Left ventricle myocardium inferior (tissue), 1 donor: ENCODE measurements around the gene PDE8A. TPM values are rescaled to one million over a fixed set of nuclear protein-coding genes. Genes with fewer than 3 reads are reported as not detected.
A peak's percentile ranks its signal among the peaks of the same experiment; 100 is the strongest.

Experiments used
- DNase-seq: peaks from one replicate; pipeline ENCODE4 v3.0.0-alpha.2; 2020
- H3K27ac ChIP-seq: fragments of 200-600 bp; replicated peaks from 2 replicates; pipeline ENCODE4 v1.8.0; 2021
- H3K27me3 ChIP-seq: fragments of 200-600 bp; 2 replicates; pipeline ENCODE4 v1.8.0; 2021; ENCODE audit warnings: low read depth
- H3K36me3 ChIP-seq: fragments of 200-600 bp; 2 replicates; pipeline ENCODE4 v1.8.0; 2021
- H3K4me1 ChIP-seq: fragments of 200-600 bp; 2 replicates; pipeline ENCODE4 v1.8.0; 2021
- H3K4me3 ChIP-seq: fragments of 200-600 bp; 2 replicates; pipeline ENCODE4 v1.8.0; 2021; ENCODE audit warnings: mild to moderate bottlenecking, moderate library complexity
- H3K9me3 ChIP-seq: fragments of 200-600 bp; replicated peaks from 2 replicates; pipeline ENCODE4 v1.8.0; 2021
- CTCF ChIP-seq: fragments of 200-600 bp; IDR thresholded peaks from 2 replicates; pipeline ENCODE4 v1.8.0; 2021; ENCODE audit warnings: antibody characterized with exemption, mild to moderate bottlenecking, borderline replicate concordance
- intact Hi-C: fragments of 100-400 bp; cut with micrococcal nuclease; formaldehyde crosslinking; loops from one replicate; pipeline ENCODE4 v1.11.0; 2022
- total RNA-seq: library from RNA; stranded (reverse); fragmentation: NEBNext Ultra II Directional; extraction: Animal tissue kit (Norgen Biotek cat#: 25700); gene quantifications from one replicate; pipeline ENCODE4 v1.2.1, GENCODE V29; 2021
- donor health status: DM: no; HTN: yes; CAD: no; lungs with severe emphysema.

The PDE8A gene
- total RNA-seq, 1 donor from 2014 or later, result 17.8 TPM

- no peak for TF ChIP-seq CTCF
- H3K27me3 ChIP-seq, result no peaks in the 10 kb centered on the region
- peaks cover 54% of the 10 kb centered on the region for H3K4me1 ChIP-seq
- H3K9me3 ChIP-seq, result no peaks in the 10 kb centered on the region
- H3K4me3 ChIP-seq, result no peak overlapping the region
- DNase-seq, result no peak
- peak overlapping the region; percentile 70 for H3K27ac ChIP-seq
- H3K36me3 ChIP-seq, result no peaks in the 10 kb centered on the region
- intact Hi-C loops, result no loop called here
Measured at GRCh38 chr15:85045615-85046014, 64.0 kb downstream of the PDE8A start.

DNA sequence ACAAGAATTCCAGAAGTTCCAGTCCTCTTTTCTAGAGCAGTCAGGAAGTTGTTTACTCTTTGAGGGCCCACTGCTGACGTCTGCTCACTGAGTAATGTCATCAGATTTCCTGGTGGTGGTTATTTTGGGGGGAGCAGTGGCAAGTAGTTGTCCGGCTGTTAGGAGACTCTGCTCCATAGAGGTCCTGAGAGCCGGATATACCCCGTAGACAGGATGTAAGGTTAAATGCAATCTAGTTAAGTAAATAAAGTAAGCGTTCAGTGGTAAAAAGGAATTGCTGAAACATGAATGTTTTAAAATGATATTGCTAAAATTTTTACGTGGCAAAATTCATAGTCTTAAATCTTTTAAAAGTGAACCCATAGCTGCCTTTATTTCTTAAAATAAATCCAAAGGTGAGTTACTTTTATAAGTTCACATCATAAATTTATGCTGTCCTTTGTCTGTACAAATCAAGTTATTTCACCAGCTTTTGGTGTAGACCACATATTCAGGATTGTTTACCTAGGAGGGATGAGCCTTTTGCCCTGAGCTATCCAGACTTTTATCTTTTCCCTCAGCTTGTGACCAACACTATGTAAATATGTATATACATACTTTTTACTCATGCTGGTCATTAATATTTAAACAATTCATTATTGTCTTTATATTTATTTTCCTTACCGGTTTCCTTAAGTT lies 65.8 kb downstream of the PDE8A start:
- intact Hi-C loops, result no loop called here
- no peak for DNase-seq
- TF ChIP-seq CTCF, result no peak
- Histone ChIP-seq H3K27ac (peak overlapping the region; percentile 70), H3K4me1 (peaks cover 65% of the 10 kb centered on the region), H3K9me3 (no peaks in the 10 kb centered on the region), H3K4me3 (peak overlapping the region; percentile 30), H3K36me3 (no peaks in the 10 kb centered on the region), H3K27me3 (no peaks in the 10 kb centered on the region)

DNA sequence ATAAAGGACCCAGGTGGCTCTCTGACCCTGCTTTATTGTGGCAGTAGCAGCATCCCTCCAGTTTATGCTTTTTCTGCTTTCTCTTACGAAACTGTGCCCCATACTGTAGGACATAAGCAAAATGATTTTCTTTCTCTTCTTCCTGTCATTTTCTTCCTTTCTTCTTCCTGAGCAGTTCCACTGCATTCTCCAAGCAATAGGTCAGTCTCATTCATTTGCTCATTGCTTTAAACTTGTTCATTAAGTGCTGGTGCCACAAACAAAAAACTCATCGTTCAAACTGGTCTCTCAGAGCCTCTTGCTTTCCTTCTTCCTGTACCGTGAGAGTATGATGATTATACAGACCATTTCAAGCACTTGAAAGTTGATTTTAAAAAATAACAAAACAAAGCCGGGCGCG lies 66.8 kb downstream of the PDE8A start:
- no peak for DNase-seq
- no peak for TF ChIP-seq CTCF
- Histone ChIP-seq H3K9me3 (no peaks in the 10 kb centered on the region), H3K4me1 (peaks cover 65% of the 10 kb centered on the region), H3K36me3 (no peaks in the 10 kb centered on the region), H3K27me3 (no peaks in the 10 kb centered on the region), H3K4me3 (no peak overlapping the region), H3K27ac (peak overlapping the region; percentile 70)
- intact Hi-C loops, result no loop called here

- Histone ChIP-seq H3K9me3 (no peaks in the 10 kb centered on the region), H3K4me1 (peaks cover 55% of the 10 kb centered on the region), H3K36me3 (no peaks in the 10 kb centered on the region), H3K4me3 (no peak overlapping the region), H3K27ac (no peak overlapping the region), H3K27me3 (no peaks in the 10 kb centered on the region)
- intact Hi-C loops, result no loop called here
- TF ChIP-seq CTCF, result no peak
- no peak for DNase-seq
Measured at GRCh38 chr15:85049805-85050204, 68.1 kb downstream of the PDE8A start.

DNA sequence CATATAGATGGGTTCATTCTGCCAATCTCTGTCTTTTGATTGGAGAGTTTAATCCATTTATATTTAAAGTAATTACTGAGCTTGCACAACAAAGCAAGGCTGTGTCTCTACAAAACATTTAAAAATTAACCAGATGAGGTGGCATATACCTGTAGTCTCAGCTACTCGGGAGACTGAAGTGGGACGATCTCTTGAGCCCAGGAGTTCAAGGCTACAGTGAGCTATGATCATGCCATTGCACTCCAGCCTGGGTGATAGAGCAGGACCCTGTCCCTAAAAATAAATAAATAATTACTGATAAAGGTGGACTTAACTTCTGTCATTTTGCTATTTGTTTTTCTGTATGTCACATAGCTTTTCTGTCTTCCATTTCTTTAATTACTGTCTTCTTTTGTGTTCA lies 78.1 kb downstream of the PDE8A start:
- H3K27ac ChIP-seq, result no peak overlapping the region
- intact Hi-C loops, result no loop called here
- TF ChIP-seq CTCF, result no peak
- DNase-seq, result no peak
- no peaks in the 10 kb centered on the region for H3K27me3 ChIP-seq
- H3K36me3 ChIP-seq, result no peaks in the 10 kb centered on the region
- peaks cover 20% of the 10 kb centered on the region for H3K4me1 ChIP-seq
- peaks cover 23% of the 10 kb centered on the region for H3K9me3 ChIP-seq
- H3K4me3 ChIP-seq, result no peak overlapping the region

GRCh38 chr15:85062560-85062959 lies 80.9 kb downstream of the PDE8A start:
- H3K4me1 ChIP-seq, result peaks cover 22% of the 10 kb centered on the region
- H3K36me3 ChIP-seq, result peaks cover 6% of the 10 kb centered on the region
- H3K4me3 ChIP-seq, result no peak overlapping the region
- H3K27ac ChIP-seq, result no peak overlapping the region
- TF ChIP-seq CTCF, result no peak
- intact Hi-C loops, result no loop called here
- H3K27me3 ChIP-seq, result no peaks in the 10 kb centered on the region
- no peak for DNase-seq
- H3K9me3 ChIP-seq, result peaks cover 23% of the 10 kb centered on the region
